Breast epithelium (tissue), 3 donors: ENCODE measurements around the gene ASTN1.

Source experiments
- POLR2A ChIP-seq: fragments of 450-650 bp; IDR thresholded peaks from one replicate; pipeline ENCODE4 v1.6.1; 2016; ENCODE audit warnings: antibody characterized with exemption, mild to moderate bottlenecking, moderate library complexity
- TF ChIP-seq, protein P1 (sequence below), 3 donors: fragments of 450-650 bp; IDR thresholded peaks; one replicate each; pipeline ENCODE4 v1.5.1; 2016 to 2017; ENCODE audit warnings: antibody characterized with exemption in 3 of 3, mild to moderate bottlenecking in 3 of 3, moderate library complexity in 3 of 3

GRCh38 chr1:177020851-177021589, 143.5 kb downstream of the ASTN1 start:
- TF ChIP-seq, protein P1, sequence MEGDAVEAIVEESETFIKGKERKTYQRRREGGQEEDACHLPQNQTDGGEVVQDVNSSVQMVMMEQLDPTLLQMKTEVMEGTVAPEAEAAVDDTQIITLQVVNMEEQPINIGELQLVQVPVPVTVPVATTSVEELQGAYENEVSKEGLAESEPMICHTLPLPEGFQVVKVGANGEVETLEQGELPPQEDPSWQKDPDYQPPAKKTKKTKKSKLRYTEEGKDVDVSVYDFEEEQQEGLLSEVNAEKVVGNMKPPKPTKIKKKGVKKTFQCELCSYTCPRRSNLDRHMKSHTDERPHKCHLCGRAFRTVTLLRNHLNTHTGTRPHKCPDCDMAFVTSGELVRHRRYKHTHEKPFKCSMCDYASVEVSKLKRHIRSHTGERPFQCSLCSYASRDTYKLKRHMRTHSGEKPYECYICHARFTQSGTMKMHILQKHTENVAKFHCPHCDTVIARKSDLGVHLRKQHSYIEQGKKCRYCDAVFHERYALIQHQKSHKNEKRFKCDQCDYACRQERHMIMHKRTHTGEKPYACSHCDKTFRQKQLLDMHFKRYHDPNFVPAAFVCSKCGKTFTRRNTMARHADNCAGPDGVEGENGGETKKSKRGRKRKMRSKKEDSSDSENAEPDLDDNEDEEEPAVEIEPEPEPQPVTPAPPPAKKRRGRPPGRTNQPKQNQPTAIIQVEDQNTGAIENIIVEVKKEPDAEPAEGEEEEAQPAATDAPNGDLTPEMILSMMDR (IDR thresholded peaks at IDR 0.05) = no peak
- no peak for TF ChIP-seq POLR2A
